Caki2 (cell line): Measurements from ENCODE around the gene IRS1. TPM values are rescaled to one million over a fixed set of nuclear protein-coding genes. Genes with fewer than 3 reads are reported as not detected.

Source experiments
- DNase-seq: peaks from one replicate; pipeline ENCODE4 v3.0.0-alpha.2; 2015; ENCODE audit warnings: low read depth
- in situ Hi-C: cut with HindIII; loops from 2 replicates; pipeline ENCODE4 v1.10.0; 2016; ENCODE audit warnings: low sequenced_read_pairs, low pct_unique_long_range_greater_than_20kb, mixed read lengths
- total RNA-seq: library from RNA; depleted of rRNA; stranded (reverse); fragments of >200 nt; shearing (Covaris generic); gene quantifications from 2 replicates; pipeline ENCODE4 v1.2.3, GENCODE V29; 2014; ENCODE audit warnings: low replicate concordance

Gene IRS1
- total RNA-seq, 1 experiment from 2014 or later = 5.8 TPM

- in situ Hi-C loops = no loop called here
- no peak for DNase-seq
Measured at GRCh38 chr2:226831266-226831665, 31.6 kb upstream of the IRS1 start.

- in situ Hi-C loops = no loop called here
- no peak for DNase-seq
Measured at GRCh38 chr2:226829721-226830631, 30.4 kb upstream of the IRS1 start.

GRCh38 chr2:226828191-226828590, 28.6 kb upstream of the IRS1 start:
- in situ Hi-C loops = no loop called here
- no peak for DNase-seq

- no peak for DNase-seq
- in situ Hi-C loops = no loop called here
Measured at GRCh38 chr2:226825056-226825455, 25.4 kb upstream of the IRS1 start.

- in situ Hi-C loops = no loop called here
- DNase-seq = no peak
Measured at GRCh38 chr2:226818930-226819329, 19.3 kb upstream of the IRS1 start.

GRCh38 chr2:226813148-226813701, 13.6 kb upstream of the IRS1 start:
- in situ Hi-C loops = no loop called here
- no peak for DNase-seq

GRCh38 chr2:226803410-226803809, 3.8 kb upstream of the IRS1 start:
- in situ Hi-C loops = no loop called here

GRCh38 chr2:226802573-226802972, 3.0 kb upstream of the IRS1 start:
- peak; percentile 50 for DNase-seq
- in situ Hi-C loops = no loop called here

More at GRCh38 chr2:226803410-226803809, 3.8 kb upstream of the IRS1 start:
- no peak for DNase-seq

- in situ Hi-C loops = no loop called here
- peak; percentile 93 for DNase-seq
Measured at GRCh38 chr2:226800941-226801784, 1.5 kb upstream of the IRS1 start.

- in situ Hi-C loops = no loop called here
- peak; percentile 23 for DNase-seq
Measured at GRCh38 chr2:226799976-226800940, 638 bp upstream of the IRS1 start.

GRCh38 chr2:226798422-226799210, 1.0 kb downstream of the IRS1 start:
- DNase-seq = no peak
- in situ Hi-C loops = no loop called here

- DNase-seq = no peak
- in situ Hi-C loops = no loop called here
Measured at GRCh38 chr2:226797989-226798421, 1.6 kb downstream of the IRS1 start.

- in situ Hi-C loops = no loop called here
- DNase-seq = no peak
Measured at GRCh38 chr2:226797289-226797988, 2.2 kb downstream of the IRS1 start.

GRCh38 chr2:226796840-226797288, 2.8 kb downstream of the IRS1 start:
- no peak for DNase-seq
- in situ Hi-C loops = no loop called here

GRCh38 chr2:226796012-226796839, 3.4 kb downstream of the IRS1 start:
- in situ Hi-C loops = no loop called here
- DNase-seq = no peak
